BLaER1 treated with 17β-estradiol and CSF1 and Interleukin-3, amounts not matched to agents 10 nM and 100 nM (cell line): Measurements from ENCODE around the gene SHROOM4.
A peak's percentile ranks its signal among the peaks of the same experiment; 100 is the strongest.

Experiments
- H3K27ac ChIP-seq, 11 experiments: shearing (Covaris generic); formaldehyde crosslinking; 2 replicates each; pipeline ENCODE4 v1.8.1; 2022
- H3K27me3 ChIP-seq, 11 experiments: shearing (Covaris generic); formaldehyde crosslinking; 2 replicates each; pipeline ENCODE4 v1.8.1; 2022
- H3K36me3 ChIP-seq, 11 experiments: shearing (Covaris generic); formaldehyde crosslinking; 2 replicates each; pipeline ENCODE4 v1.8.1; 2022
- H3K4me1 ChIP-seq, 10 experiments: shearing (Covaris generic); formaldehyde crosslinking; 2 replicates each; pipeline ENCODE4 v1.8.1; 2022
- H3K4me2 ChIP-seq, 11 experiments: shearing (Covaris generic); formaldehyde crosslinking; 2 replicates each; pipeline ENCODE4 v1.8.1; 2022
- H3K4me3 ChIP-seq, 10 experiments: shearing (Covaris generic); formaldehyde crosslinking; 2 replicates each; pipeline ENCODE4 v1.8.1; 2022
- H3K9ac ChIP-seq, 11 experiments: shearing (Covaris generic); formaldehyde crosslinking; 2 replicates each; pipeline ENCODE4 v1.8.1; 2022
- H3K9me3 ChIP-seq, 11 experiments: shearing (Covaris generic); formaldehyde crosslinking; replicated peaks in 1 of 11; 2 replicates each; pipeline ENCODE4 v1.8.1; 2022
- H4K20me1 ChIP-seq, 11 experiments: shearing (Covaris generic); formaldehyde crosslinking; 2 replicates each; pipeline ENCODE4 v1.8.1; 2022
- Cebpa-rat ChIP-seq, 11 experiments: shearing (Covaris generic); IDR thresholded peaks; 2 replicates each; pipeline ENCODE4 v1.8.1; 2022

Gene SHROOM4, protein sequence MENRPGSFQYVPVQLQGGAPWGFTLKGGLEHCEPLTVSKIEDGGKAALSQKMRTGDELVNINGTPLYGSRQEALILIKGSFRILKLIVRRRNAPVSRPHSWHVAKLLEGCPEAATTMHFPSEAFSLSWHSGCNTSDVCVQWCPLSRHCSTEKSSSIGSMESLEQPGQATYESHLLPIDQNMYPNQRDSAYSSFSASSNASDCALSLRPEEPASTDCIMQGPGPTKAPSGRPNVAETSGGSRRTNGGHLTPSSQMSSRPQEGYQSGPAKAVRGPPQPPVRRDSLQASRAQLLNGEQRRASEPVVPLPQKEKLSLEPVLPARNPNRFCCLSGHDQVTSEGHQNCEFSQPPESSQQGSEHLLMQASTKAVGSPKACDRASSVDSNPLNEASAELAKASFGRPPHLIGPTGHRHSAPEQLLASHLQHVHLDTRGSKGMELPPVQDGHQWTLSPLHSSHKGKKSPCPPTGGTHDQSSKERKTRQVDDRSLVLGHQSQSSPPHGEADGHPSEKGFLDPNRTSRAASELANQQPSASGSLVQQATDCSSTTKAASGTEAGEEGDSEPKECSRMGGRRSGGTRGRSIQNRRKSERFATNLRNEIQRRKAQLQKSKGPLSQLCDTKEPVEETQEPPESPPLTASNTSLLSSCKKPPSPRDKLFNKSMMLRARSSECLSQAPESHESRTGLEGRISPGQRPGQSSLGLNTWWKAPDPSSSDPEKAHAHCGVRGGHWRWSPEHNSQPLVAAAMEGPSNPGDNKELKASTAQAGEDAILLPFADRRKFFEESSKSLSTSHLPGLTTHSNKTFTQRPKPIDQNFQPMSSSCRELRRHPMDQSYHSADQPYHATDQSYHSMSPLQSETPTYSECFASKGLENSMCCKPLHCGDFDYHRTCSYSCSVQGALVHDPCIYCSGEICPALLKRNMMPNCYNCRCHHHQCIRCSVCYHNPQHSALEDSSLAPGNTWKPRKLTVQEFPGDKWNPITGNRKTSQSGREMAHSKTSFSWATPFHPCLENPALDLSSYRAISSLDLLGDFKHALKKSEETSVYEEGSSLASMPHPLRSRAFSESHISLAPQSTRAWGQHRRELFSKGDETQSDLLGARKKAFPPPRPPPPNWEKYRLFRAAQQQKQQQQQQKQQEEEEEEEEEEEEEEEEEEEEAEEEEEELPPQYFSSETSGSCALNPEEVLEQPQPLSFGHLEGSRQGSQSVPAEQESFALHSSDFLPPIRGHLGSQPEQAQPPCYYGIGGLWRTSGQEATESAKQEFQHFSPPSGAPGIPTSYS (N-terminal part only)

DNA sequence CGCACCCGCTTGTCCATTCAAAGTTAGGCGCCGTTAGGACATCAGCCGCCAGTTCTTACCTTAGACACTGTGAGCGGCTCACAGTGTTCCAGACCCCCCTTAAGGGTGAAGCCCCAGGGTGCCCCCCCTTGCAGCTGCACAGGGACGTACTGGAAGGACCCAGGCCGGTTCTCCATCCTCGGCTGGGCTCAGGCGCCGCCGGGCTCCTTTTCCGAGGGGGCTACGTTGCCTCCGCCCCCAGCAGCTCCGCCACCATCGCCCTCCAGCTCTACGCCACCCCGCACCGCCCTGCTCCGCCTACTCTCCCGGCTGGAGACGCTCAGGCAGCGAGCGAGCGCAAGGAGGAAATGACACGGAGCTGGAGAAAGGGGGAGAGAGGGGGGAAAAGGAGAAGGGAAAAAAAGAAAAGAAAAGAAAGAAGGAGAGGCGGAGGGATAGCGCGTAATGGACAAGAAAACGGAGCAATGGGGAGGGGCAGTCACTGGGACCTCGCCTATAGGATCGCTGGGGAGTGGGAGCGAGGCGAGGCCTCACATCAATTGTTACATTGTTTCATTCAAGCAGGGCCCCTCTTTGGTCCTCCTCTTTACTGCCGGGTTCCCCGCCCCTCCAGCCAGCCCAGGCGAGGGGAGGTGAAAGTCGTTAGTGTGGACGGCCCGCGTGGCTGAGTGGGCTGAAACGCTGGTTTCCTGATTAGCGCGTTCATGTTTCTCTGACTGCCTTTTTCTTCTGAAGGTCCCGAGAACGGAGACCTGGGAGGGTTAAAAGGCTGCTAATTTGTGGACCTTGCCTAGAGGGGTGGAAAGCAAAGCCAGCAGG is at the start of gene SHROOM4:
Gene SHROOM4 (minus strand): TSS at position 352 of the 819 bp plus-strand sequence. CDS start 176 bp downstream, at position 176.
- peaks cover 87 to 100% (median 97%) of the 10 kb centered on the region in 11 experiments for H3K27me3 ChIP-seq
- TF ChIP-seq Cebpa-rat (IDR thresholded peaks at IDR 0.05) = no peak
- peak within 1 kb of the TSS in 1 of 10 experiments; percentile 24; a peak in 2 of 20 replicates for H3K4me3 ChIP-seq
- H3K4me1 ChIP-seq = no peaks in the 10 kb centered on the region
- no peaks in the 10 kb centered on the region for H3K36me3 ChIP-seq
- H3K4me2 ChIP-seq = peak within 1 kb of the TSS in 3 of 11 experiments; percentile 1 to 11 (median 11); a peak in 1 of 22 replicates
- H4K20me1 ChIP-seq = peaks cover 0 to 12% (median 0%) of the 10 kb centered on the region in 11 experiments; a peak in 3 of 22 replicates
- H3K9me3 ChIP-seq = peaks cover 16 to 33% (median 24%) of the 10 kb centered on the region in 11 experiments; a peak in 21 of 22 replicates
- H3K27ac ChIP-seq = no peak within 1 kb of the TSS
- H3K9ac ChIP-seq = no peak within 1 kb of the TSS

- TF ChIP-seq Cebpa-rat (IDR thresholded peaks at IDR 0.05) = no peak
- no peaks in the 10 kb centered on the region; a peak in 2 of 22 replicates for H4K20me1 ChIP-seq
Observed at GRCh38 chrX:50863471-50863870, 49.5 kb upstream of the SHROOM4 start.

GRCh38 chrX:50860518-50860917 is 46.5 kb upstream of the SHROOM4 start:
- no peaks in the 10 kb centered on the region; a peak in 3 of 22 replicates for H4K20me1 ChIP-seq
- H3K9ac ChIP-seq = no peak overlapping the region
- H3K4me1 ChIP-seq = no peaks in the 10 kb centered on the region
- TF ChIP-seq Cebpa-rat (IDR thresholded peaks at IDR 0.05) = no peak
- H3K9me3 ChIP-seq = 0 out of 22 replicates have a peak, but pooled peaks cover 0 to 4% (median 0%) of the 10 kb centered on the region in 11 experiments
- no peaks in the 10 kb centered on the region for H3K36me3 ChIP-seq
- H3K27me3 ChIP-seq = peaks cover 65 to 96% (median 91%) of the 10 kb centered on the region in 11 experiments
- H3K4me3 ChIP-seq = no peak overlapping the region
- H3K27ac ChIP-seq = no peak overlapping the region
- no peak overlapping the region for H3K4me2 ChIP-seq

More at GRCh38 chrX:50863471-50863870, 49.5 kb upstream of the SHROOM4 start:
- no peak overlapping the region for H3K4me3 ChIP-seq
- H3K9me3 ChIP-seq = 0 out of 22 replicates have a peak, but pooled peaks cover 0 to 2% (median 0%) of the 10 kb centered on the region in 11 experiments
- H3K36me3 ChIP-seq = no peaks in the 10 kb centered on the region
- no peak overlapping the region for H3K9ac ChIP-seq
- H3K4me2 ChIP-seq = no peak overlapping the region
- no peak overlapping the region for H3K27ac ChIP-seq
- H3K4me1 ChIP-seq = no peaks in the 10 kb centered on the region
- H3K27me3 ChIP-seq = peaks cover 69 to 97% (median 92%) of the 10 kb centered on the region in 11 experiments

DNA sequence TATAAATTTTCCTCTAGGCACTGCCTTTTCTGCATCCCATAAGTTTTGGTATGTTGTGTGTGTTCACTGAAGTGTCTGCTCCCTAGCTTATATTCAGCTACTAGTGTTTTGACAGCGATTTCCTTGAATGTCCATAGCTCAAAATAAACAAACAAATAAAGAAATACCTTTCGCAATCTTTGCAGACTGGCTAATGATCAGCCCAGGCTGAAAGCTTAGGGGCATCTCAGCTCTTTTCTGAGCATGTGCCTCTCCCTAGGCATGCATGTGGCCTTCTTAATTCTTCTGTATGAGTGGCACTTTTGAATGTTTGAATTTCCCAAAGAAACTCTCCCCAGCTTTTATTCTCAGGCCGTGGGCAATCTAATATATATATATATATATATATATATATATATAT is 44.6 kb upstream of the SHROOM4 start:
- Histone ChIP-seq H3K9me3 (0 out of 22 replicates have a peak, but pooled peaks cover 0 to 4% (median 0%) of the 10 kb centered on the region in 11 experiments), H3K4me1 (no peaks in the 10 kb centered on the region), H3K9ac (no peak overlapping the region), H3K27ac (no peak overlapping the region), H3K36me3 (no peaks in the 10 kb centered on the region), H3K27me3 (peaks cover 59 to 92% (median 84%) of the 10 kb centered on the region in 11 experiments), H4K20me1 (no peaks in the 10 kb centered on the region; a peak in 2 of 22 replicates), H3K4me3 (no peak overlapping the region), H3K4me2 (no peak overlapping the region)
- TF ChIP-seq Cebpa-rat (IDR thresholded peaks at IDR 0.05) = no peak

DNA sequence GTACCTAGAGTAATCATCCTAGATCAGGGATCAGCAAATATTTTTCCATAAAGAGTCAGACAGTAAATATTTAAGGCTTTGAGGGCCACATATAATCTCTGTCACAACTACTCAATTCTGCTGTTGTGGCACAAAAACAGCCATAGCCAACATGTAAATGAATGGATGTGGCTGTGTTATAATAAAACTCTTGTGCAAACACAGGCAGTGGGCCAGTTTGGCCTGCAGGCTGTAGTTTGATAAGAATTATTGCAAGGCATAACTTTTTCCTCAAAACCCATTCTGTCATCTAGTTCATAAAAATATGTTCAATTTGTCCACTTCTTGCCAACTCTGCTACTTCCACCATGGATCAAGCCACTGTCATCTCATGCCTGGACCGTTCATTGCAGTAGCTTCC is 39.4 kb upstream of the SHROOM4 start:
- H3K4me3 ChIP-seq = no peak overlapping the region
- no peaks in the 10 kb centered on the region for H3K4me1 ChIP-seq
- H3K4me2 ChIP-seq = no peak overlapping the region
- no peak for TF ChIP-seq Cebpa-rat (IDR thresholded peaks at IDR 0.05)
- H3K27me3 ChIP-seq = peaks cover 48 to 91% (median 80%) of the 10 kb centered on the region in 11 experiments
- no peak overlapping the region for H3K27ac ChIP-seq
- H3K36me3 ChIP-seq = no peaks in the 10 kb centered on the region
- H3K9me3 ChIP-seq = peaks cover 0 to 13% (median 0%) of the 10 kb centered on the region in 11 experiments; a peak in 3 of 22 replicates
- no peaks in the 10 kb centered on the region; a peak in 3 of 22 replicates for H4K20me1 ChIP-seq
- H3K9ac ChIP-seq = no peak overlapping the region

DNA sequence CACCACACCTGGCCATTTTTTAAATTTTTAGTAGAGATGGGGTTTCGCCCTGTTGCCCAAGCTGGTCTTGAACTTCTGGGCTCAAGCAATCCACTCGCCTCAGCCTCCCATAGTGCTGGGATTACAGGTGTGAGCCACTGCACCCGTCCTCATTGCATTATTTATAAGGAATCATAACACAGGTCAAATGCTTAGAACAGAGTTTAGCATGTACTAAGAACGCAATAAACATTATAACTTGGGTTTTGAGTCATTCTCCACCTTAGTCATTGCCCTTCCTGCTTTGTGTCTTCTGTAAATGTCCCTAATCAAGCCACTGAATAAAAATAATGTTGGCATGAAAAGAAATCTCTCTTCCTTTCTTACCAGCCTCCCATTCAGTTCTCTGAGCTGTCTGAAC is 38.5 kb upstream of the SHROOM4 start:
- H3K27ac ChIP-seq = no peak overlapping the region
- no peaks in the 10 kb centered on the region; a peak in 3 of 22 replicates for H4K20me1 ChIP-seq
- H3K4me2 ChIP-seq = no peak overlapping the region
- H3K9me3 ChIP-seq = peaks cover 0 to 13% (median 2%) of the 10 kb centered on the region in 11 experiments; a peak in 5 of 22 replicates
- H3K4me1 ChIP-seq = no peaks in the 10 kb centered on the region
- no peak overlapping the region for H3K9ac ChIP-seq
- no peaks in the 10 kb centered on the region for H3K36me3 ChIP-seq
- peaks cover 41 to 84% (median 73%) of the 10 kb centered on the region in 11 experiments for H3K27me3 ChIP-seq
- no peak for TF ChIP-seq Cebpa-rat (IDR thresholded peaks at IDR 0.05)
- no peak overlapping the region for H3K4me3 ChIP-seq

DNA sequence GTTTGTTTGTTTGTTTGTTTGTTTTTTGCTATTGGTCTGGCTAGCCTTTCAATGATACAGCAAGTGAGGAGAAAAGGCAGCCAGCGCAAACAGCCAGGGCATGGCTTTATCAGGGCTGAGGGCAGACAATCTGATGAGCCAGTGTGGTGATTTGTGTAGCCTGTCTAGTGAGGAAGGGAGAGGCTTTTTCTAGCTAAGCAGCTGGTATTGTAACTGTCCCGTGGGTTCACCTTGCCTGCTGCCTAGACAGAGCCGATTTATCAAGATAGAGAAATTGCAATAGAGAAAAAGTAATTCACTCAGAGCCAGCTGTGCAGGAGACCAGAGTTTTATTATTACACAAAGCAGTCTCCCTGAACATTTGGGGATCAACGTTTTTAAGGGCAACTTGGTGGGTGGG is 28.2 kb upstream of the SHROOM4 start:
- Histone ChIP-seq H3K4me3 (no peak overlapping the region), H3K9ac (no peak overlapping the region), H3K4me2 (no peak overlapping the region), H3K27me3 (peaks cover 64 to 100% (median 93%) of the 10 kb centered on the region in 11 experiments), H3K27ac (no peak overlapping the region), H4K20me1 (no peaks in the 10 kb centered on the region; a peak in 2 of 22 replicates), H3K4me1 (no peaks in the 10 kb centered on the region), H3K36me3 (no peaks in the 10 kb centered on the region), H3K9me3 (peaks cover 18 to 30% (median 22%) of the 10 kb centered on the region in 11 experiments)
- no peak for TF ChIP-seq Cebpa-rat (IDR thresholded peaks at IDR 0.05)
